GM11168 (cell line): ENCODE measurements around the gene DOLK.

Experiments used
- in situ Hi-C: fragments of 300-500 bp; cut with MboI; formaldehyde crosslinking; loops from one replicate; pipeline ENCODE4 v1.12.0; 2022; ENCODE audit warnings: low sequenced_read_pairs; ENCODE audit not compliant: unreplicated experiment

DOLK gene

GRCh38 chr9:128910906-128911305, 36.5 kb downstream of the DOLK start:
- in situ Hi-C loops = no loop called here

GRCh38 chr9:128909859-128910258, 37.5 kb downstream of the DOLK start:
- in situ Hi-C loops = no loop called here

- in situ Hi-C loops = no loop called here
Measured at GRCh38 chr9:128908372-128908771, 39.0 kb downstream of the DOLK start.

GRCh38 chr9:128906741-128907140, 40.7 kb downstream of the DOLK start:
- in situ Hi-C loops = no loop called here

GRCh38 chr9:128905964-128906363, 41.4 kb downstream of the DOLK start:
- in situ Hi-C loops = no loop called here

GRCh38 chr9:128903871-128904620, 43.4 kb downstream of the DOLK start:
- in situ Hi-C loops = no loop called here

- in situ Hi-C loops = no loop called here
Measured at GRCh38 chr9:128903079-128903461, 44.3 kb downstream of the DOLK start.

GRCh38 chr9:128902351-128903078, 44.9 kb downstream of the DOLK start:
- in situ Hi-C loops = no loop called here

GRCh38 chr9:128901822-128902221, 45.6 kb downstream of the DOLK start:
- in situ Hi-C loops = no loop called here

GRCh38 chr9:128901379-128901778, 46.0 kb downstream of the DOLK start:
- in situ Hi-C loops = no loop called here

- in situ Hi-C loops = no loop called here
Measured at GRCh38 chr9:128899566-128900322, 47.7 kb downstream of the DOLK start.

GRCh38 chr9:128898845-128899565, 48.4 kb downstream of the DOLK start:
- in situ Hi-C loops = no loop called here

GRCh38 chr9:128898382-128898781, 49.0 kb downstream of the DOLK start:
- in situ Hi-C loops = no loop called here

GRCh38 chr9:128895556-128895955, 51.8 kb downstream of the DOLK start:
- in situ Hi-C loops = no loop called here
